HG03575 (cell line): ENCODE results near the gene STRN3.
"Not testable (repeated sequence)": the region's sequence is repeated elsewhere in the genome, so short reads cannot be mapped to it uniquely, and the experiment has no call there.

Experiments
- ATAC-seq: cut with Tn5 transposase; IDR thresholded peaks from one replicate; pipeline ENCODE4 v1.9.1; 2021; ENCODE audit not compliant: unreplicated experiment, insufficient number of reproducible peaks, low FRiP score; ENCODE audit errors: extremely low read depth

Gene STRN3

DNA sequence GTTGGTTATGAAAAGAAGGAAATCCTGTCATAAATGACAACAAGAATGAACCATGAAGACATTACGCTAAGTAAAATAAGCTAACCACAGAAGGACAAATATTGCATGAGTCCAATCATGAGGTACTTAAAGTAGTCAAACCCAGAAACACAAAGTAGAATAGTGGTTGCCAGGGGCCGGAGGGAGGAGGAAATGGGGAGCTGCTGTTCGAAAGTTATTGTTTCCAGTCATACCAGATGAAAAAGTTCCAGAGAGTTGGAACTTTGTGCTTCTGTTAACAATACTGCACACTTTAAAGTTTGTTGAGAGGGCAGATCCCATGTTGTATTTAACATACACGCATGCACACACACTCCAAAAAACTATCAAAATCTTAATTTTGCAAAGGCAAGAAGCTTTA is 82.5 kb downstream of the STRN3 start:
- ATAC-seq: no peak

DNA sequence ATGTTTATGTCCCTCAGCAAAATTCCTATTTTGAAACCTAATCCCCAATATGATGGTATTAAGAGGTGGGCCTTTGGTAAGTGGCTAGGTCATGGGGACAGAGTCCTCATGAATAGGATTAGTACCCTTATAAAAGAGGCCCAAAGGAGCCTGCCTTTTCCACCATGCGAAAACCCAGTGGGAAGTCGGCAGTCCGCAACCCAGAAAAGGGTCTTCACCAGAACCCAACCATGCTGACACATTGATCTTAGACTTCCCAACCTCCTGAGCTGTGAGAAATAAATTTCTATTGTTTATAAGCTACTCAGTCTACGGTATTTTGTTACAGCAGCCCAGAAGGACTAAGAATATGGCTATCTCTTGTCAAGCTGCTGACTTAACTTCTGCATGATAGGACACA is 85.3 kb downstream of the STRN3 start:
- ATAC-seq: no peak

DNA sequence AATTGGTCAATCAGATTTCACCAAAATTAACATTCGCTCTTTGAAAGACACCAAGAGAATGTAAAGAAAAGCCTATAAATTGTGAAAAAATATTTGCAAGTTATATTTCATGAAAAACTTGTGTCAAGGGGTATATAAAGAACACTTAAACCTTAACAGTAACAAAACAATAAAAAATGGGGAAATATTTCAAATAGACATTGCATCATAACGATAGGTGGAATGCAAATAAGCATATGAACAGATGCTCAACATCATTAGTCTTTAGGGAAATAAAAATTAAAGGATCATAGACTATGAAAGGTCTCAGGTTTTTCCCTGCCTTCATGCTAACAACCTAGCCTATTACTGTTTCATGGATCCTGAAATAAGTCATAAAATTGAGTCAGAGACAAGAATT is 87.6 kb downstream of the STRN3 start:
- ATAC-seq: no peak

DNA sequence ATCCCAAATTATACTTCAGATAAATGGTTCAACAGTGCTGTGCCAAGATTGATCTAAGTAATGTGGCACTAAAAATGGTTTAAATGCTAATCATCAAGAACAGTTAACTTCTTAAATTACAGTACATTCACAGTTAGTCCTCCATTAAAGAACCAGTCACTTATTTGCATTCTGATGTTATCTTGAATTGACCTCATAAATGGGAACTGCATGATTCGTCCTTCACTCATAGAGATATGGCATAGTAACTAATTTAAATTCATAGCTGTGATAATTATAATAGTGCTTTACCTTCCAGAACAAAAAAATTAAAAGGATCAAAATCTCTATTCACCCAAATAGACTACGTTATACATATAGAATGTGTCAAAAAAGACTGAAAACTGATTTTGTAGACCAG is 90.7 kb downstream of the STRN3 start:
- ATAC-seq: no peak

DNA sequence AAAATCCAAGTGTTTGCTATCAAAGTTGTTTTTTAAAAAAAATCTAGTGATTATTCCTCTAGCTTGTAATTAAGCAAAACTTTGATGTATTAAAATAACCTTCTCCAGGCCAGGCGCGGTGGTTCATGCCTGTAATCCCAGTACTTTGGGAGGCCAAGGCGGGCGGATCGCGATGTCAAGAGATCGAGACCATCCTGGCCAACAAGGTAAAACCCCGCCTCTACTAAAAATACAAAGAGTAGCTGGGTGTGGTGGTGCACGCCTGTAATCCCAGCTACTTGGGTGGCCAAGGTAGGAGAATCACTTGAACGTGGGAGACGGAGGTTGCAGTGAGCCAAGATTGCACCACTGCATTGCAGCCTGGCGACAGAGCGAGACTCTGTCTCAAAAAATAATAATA is 92.2 kb downstream of the STRN3 start:
- not testable (repeated sequence) for ATAC-seq

DNA sequence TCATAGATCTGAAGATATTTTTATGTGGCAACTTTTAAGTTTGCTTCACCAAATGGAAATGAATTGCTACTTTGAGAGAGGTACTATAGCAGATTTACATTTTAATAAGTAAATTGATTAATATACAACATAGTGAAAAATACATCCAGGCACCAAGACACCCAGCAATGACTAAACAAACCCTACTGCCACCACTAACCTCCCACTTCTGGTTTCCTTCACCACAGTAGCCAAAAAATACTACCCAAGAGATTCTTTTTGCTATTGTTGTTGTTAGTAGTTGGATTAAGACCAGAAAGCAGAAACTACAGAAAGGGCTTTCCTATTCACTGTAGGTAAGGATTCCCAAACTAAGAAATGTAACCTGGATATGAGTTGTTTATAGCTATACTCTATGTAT is 97.7 kb downstream of the STRN3 start:
- no peak for ATAC-seq

DNA sequence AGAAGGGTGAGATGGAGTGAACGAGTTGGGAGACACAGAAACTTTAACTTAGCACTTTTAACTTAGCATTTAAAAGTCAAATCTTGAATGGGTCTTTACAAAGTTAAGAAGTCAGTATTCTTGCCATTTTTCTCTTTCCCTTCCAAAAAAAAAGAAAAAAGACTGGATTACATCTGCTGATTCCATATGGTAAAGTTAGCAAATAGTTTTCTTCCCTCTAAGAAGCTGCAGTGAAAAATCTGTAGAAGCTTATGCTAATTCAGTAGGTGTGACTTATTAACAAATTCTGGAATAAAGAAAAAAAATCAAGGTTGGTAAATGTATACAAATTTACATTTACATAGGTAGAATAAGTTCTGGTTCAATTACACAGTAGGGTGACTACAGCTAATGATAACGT is 100.9 kb downstream of the STRN3 start:
- no peak for ATAC-seq

DNA sequence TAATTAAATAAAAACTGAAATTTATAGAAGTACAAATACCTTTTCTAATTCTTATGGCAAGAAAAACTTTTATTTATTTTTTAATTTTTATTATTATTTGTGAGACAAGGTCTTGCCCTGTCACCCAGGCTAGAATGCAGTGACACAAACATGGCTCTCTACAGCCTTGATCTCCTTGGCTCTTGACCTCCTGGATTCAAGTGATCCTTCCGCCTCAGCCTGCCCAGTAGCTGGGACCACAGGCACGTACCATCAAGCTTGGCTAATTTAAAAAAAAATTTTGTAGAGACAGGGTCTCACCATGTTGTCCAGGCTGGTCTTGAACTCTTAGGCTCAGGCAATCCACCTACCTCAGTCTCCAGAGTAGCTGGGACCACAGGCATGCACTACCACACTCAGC is 104.4 kb downstream of the STRN3 start:
- no peak for ATAC-seq

DNA sequence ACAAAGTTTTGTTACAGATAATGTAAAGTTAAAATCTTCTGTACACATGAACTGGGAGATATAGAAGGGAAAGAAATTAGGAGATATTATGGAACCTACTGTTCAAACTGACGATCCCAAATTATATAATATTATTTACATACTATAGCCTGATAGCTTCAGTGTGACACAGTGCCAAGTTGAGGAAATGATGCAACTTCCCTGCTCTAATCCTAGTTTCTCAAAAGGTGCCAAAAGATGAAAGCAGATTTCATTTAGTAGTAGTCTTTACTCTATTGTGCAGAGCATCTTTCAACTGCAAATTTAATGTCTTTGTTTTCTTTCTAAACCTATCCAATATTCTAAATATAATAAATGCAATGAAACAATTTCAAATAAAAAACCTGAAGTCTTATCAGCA is 104.9 kb downstream of the STRN3 start:
- no peak for ATAC-seq

DNA sequence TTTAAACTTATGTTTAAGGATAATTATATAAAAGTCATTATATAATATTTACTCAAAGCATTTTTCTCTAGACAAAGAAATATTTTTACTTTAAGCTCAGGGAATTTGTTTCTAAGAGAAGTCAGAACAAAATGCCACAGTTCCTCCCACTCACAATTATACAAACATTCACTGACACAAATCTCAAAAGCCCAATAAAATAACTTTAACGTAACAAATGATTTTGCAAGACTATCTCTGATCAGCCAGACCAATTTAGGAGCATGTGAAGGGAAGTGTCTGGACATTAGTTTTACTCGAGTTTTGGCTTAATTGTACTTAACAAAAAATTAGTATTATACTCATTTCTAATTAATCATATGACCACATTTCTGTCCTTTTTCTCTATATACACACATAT is 110.6 kb downstream of the STRN3 start:
- ATAC-seq: no peak

DNA sequence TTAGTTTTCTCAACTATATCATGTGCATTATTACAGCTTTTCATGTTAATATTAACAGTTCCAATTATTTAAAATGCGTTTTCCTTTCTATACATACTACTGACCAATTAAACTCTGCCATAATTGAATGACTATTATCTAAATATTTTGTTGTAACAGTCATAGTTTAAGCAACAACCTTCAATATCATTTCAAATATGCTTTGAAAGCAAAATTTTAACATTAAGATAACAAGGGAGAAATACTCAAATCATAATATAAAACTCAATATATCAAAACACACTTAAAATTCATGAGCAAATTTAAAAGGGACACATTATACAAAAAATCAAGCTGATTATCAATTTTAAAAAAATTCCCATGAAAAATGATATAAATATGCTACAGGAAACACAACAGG is 111.4 kb downstream of the STRN3 start:
- ATAC-seq: no peak

DNA sequence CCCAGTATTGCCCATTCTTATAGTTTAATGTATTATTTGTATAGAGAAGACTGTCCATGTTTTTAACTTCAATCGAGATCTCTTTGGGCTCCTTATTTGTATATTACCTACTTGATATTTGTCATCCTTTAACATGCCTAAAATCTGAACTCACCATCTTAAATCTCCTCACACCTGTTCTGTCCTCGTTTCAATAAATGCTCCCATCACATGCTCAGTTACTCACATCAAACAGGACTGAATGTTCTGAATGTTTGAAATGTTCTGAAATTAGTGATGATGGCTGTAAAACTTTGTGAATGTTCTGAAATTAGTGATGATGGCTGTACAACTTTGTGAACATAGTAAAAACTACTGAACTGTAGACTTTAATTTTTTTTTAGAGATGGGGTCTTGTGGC is 117.4 kb downstream of the STRN3 start:
- ATAC-seq: no peak

DNA sequence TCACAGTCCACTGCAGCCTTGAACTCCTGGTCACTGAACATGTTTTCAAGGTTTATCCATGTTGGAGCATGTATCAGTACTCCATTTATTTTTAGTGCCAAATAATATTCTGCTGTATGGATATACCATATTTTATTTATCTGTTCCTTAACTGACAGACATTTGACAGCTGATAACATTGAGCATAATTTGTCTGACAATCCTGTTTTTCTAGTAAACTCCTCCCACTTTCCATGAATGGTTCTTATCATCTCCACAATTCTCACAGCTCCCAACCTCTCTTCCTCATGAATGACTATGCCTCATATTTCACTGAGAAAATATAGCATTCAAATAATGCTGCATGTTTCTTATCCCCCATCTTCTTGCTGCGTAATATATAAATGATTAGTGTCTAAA is 118.5 kb downstream of the STRN3 start:
- ATAC-seq: no peak

DNA sequence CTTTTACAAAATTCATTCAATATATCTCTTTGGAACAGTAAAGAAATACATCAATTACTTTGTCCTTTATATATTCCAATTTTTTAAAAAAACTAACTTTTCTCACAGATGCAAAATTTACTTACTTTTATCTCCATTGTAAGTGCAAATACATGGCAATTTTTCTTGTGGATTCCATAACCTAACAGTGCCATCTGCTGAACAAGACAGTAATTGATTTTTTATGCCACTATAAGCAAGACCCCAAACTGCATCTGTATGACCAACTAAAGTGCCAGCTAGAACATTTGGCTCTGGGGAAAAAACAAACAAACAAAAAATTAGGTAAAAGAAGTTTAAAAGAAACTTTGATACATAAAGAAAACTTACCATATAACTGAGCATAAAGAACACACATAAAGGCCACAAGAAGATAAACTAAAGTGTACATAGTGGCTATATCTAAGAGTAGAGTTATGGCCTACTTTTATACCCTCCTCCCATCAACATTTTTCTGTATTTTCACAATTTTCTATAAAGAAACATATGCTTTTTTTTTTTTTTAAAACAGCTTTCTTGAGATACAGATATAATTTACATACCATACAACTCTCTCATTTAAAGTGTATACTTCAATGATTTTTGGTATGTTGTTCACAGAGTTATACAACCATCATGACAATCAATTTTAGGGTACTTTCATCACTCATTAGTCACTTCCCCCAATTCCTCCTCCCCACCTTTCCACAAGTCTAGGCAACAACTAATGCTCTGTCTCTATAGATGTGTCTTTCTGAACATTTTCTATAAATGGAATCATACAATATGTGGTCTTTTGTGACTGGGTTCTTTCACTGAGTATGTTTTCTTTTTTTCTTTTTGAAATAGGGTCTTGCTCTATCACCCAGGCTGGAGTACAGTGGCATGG is 119.2 kb downstream of the STRN3 start:
- no peak for ATAC-seq

DNA sequence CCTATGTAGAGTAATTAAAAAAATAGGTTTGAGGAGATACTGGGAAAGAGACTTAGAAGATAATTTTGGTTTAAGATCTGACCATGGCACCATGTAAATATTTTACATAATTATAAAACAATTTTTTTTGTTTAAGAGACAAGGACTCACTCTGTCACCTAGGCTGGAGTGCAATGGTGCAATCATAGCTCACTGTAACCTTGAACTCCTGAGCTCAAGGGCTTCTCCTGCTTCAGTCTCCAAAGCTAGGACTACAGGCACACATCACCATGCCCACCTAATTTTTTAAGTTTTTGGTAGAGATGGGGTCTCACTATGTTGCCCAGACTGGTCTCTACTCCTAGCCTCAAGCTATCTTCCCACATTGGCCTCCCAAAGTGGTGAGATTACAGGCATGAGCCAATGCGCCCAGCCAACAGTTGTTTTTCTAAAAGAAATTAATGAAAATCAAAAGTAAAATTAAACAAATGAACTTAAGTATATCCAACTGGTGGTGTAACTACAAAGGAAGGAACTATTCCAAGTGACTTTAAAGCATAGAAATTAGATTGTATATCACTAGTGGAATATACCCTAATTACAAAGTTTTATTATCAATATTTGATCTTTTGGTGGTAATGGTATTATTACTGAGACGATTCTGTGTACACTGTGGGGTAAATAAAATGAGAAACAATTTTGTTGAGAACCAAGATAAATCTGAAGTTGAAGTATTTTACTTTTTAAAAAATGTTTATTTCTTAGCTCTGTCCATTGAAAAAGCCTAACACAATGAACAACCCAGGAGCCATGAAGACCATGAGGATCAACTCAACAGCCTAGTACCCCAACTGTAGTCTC is 122.7 kb downstream of the STRN3 start:
- no peak for ATAC-seq

DNA sequence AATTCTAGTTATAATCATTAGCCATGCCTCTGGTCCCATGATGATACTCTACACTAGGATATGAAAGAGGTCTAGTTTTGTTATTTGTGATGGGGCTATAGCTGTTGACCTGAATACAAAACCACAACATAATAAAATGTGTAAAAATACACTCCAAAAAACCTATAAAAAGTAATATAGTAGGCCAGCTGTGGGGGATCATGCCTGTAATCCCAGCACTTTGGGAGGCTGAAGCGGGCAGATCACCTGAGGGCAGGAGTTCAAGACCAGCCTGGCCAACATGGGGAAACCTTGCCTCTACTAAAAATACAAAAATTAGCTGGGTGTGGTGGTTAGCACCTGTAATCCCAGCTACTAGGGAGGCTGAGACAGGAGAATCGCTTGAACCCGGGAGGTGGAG is 129.1 kb downstream of the STRN3 start:
- ATAC-seq: not testable (repeated sequence)

DNA sequence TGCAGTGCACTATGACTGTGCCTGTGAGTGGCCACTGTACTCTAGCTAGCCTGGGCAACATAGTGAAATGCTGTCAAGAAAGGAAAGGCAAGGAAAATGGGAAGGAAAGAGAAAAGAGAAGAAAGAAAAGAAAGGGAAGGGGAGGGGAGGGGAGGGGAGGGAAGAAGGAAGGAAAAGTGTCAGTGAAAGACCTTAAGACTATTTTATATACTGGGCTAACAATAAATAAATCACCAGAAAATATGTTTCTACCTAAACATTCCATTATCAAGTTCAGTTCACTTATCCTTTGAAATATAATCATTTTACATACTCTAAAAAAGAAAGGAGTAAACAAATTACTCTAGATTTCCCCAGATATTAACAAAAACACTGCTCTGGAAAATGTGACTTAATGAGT is 129.7 kb downstream of the STRN3 start:
- no peak for ATAC-seq

DNA sequence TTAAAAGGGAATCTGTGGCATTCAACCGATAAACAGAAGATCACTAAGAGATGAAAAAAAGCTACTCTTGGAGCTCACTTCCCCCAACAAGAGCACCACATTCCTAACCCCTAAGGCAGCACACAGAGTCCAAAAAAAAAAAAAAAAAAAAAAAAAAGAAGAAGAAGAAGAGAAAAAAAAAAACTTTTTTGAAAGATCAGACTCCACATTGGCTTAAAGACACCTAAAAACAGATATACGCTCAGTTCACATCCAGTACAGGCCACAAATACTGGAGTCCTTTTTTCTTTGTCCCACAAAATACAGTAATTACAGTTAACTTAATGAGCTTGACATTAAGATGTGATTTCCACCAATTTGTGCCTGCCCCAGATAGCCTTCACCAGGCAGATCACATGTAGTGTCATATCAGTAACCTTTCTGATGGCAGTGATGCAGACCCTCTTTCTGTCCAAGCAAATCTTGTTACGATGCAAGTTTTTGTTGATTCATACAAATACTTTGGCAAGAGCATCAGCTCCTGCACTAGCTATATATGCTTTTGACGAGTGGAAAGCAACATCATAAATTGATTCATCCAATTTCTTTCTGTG is 131.2 kb downstream of the STRN3 start:
- ATAC-seq: no peak

DNA sequence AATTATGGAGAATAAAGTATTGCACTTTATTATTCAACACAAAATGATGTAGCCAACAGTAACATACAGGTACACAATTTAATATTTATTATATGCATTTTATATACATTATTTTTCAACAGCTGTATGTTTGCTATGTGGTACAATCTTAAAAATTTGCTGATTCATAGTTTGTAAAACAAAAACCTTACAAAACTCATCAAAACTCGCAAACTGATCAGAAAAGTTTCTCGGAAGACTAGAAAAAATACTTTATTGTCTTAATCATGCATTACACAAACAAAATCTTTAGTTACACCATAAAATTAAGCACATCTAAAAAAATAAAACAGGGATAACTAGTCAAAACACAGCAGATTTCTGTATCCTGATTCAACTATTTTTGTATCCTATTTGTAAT is 132.4 kb downstream of the STRN3 start:
- ATAC-seq: no peak

DNA sequence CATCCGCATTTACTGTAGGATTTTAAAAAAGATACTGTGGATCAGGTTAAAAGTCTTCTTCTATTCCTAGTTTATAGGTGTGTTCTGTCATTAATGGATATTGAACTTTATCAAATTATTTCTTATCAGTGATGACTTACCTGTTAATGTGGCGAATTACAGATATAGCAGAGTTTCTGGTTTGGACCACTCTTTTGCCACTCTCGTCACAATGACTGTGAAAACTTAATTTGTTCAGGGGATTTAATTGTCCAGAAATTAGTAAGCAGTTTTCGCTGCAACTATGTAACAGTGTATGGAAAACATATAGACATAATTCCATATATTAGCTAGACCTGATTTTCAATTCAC is 137.0 kb downstream of the STRN3 start:
- no peak for ATAC-seq
